ENCODE measurements around the gene MYH11.
"Not testable (repeated sequence)": the region's sequence is repeated elsewhere in the genome, so short reads cannot be mapped to it uniquely, and the experiment has no call there.

MYH11 gene

DNA sequence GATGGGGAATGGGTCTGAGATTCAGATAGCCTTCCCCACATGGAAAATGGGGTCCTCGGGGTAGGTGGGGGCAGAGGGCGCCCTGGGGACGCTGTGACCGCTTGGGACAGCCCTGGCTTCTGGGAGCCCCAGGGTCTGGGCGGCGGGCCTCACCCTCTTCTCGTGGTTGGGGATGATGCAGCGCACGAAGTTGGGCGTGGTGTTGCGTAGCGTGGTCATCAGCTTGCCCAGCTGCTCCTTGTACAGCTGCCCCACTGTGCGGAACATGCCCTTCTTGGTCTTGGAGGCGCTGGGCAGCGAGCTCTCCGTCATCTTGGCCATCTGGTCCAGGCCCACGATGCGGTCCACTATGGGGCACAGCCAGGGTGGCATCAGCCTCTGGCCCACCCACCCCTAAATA lies 106.8 kb downstream of the MYH11 start:
- H3K4me1 Mint-ChIP-seq: no peaks in the 10 kb centered on the region
- ATAC-seq (peak; percentile 8), DNase-seq (ENCODE audit: low spot score in 2 of 2) (no peak)
- H3K36me3 Mint-ChIP-seq: no peaks in the 10 kb centered on the region
- H3K4me3 Mint-ChIP-seq: no peak overlapping the region
- H3K27ac Mint-ChIP-seq: no peak overlapping the region
- H3K9me3 Mint-ChIP-seq: no peaks in the 10 kb centered on the region

DNA sequence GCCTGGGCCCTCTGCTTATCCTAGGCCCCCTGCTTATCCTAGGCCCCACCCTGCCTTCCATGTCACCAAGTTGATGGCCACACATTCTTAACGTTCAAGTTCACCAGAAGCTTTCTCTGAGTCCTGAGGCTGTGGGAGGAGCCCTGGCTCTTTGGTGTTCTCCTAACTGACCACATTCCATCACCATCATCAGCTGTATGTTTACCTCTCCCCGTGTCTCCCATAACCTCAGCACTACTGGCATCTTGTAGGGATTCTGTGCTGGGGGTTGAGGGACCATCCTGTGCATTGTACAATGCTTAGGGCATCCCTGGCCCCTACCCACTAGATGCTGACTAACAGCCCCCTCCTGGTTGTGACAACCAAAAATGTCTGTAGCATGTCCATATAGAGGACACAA lies 107.5 kb downstream of the MYH11 start:
- DNase-seq (ENCODE audit: low spot score in 2 of 2) (no peak), ATAC-seq (peak; percentile 8)
- H3K9me3 Mint-ChIP-seq: no peaks in the 10 kb centered on the region
- no peaks in the 10 kb centered on the region for H3K36me3 Mint-ChIP-seq
- no peak overlapping the region for H3K4me3 Mint-ChIP-seq
- H3K27ac Mint-ChIP-seq: peak overlapping the region; percentile 10
- H3K4me1 Mint-ChIP-seq: no peaks in the 10 kb centered on the region

DNA sequence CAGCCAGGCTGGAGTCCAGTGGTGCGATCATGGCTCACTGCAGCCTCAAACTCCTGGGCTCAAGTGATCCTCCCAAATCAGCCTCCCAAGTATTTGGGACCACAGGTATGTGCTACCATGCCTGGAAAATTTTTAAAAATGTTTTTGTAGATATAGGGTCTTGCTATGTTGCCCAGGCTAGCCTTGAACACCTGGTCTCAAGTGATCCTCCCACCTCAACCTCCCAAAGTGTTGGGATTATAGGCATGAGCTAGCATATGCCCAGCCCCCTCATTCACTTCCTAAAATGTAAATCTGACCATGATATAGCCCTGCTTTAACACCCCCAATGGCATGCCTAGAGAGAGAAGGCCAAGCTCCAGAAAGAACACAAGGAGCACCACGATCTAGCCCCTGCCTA lies 108.2 kb downstream of the MYH11 start:
- DNase-seq (ENCODE audit: low spot score in 2 of 2): no peak
- Mint-ChIP-seq H3K4me3 (no peak overlapping the region), H3K4me1 (no peaks in the 10 kb centered on the region), H3K27ac (peak overlapping the region; percentile 7), H3K36me3 (no peaks in the 10 kb centered on the region), H3K9me3 (no peaks in the 10 kb centered on the region)
- ATAC-seq: no peak

GRCh38 chr16:15747937-15748336 lies 108.9 kb downstream of the MYH11 start:
- no peaks in the 10 kb centered on the region for H3K36me3 Mint-ChIP-seq
- no peak overlapping the region for H3K4me3 Mint-ChIP-seq
- DNase-seq (ENCODE audit: low spot score in 2 of 2): no peak
- no peak for ATAC-seq
- H3K4me1 Mint-ChIP-seq: no peaks in the 10 kb centered on the region
- peak overlapping the region; percentile 7 for H3K27ac Mint-ChIP-seq
- no peaks in the 10 kb centered on the region for H3K9me3 Mint-ChIP-seq

- Mint-ChIP-seq H3K9me3 (peaks cover 5% of the 10 kb centered on the region), H3K36me3 (no peaks in the 10 kb centered on the region), H3K27ac (no peak overlapping the region), H3K4me1 (peaks cover 6% of the 10 kb centered on the region), H3K4me3 (no peak overlapping the region)
- ATAC-seq: no peak
- DNase-seq (ENCODE audit: low spot score in 2 of 2): no peak
These were observed 110.5 kb downstream of the MYH11 start for GRCh38 chr16:15746332-15746731.

DNA sequence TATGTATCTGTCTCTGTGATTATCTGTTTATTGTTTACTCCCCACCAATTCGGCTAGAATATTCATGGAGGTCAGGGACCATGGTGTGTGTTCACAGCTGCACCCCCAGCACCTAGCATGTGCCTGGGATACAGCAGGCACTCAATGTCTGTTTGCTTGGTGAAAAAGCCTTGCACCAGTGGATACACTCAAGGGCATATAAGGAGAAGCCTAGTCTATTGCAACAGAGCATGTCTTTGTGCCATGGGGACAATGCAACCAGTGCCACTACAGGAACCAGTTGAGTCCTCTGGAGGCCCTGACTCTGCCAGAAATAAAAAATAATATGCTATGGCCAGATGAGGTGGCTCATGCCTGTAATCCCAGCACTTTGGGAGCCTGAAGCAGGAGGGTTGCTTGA lies 113.2 kb downstream of the MYH11 start:
- Mint-ChIP-seq H3K9me3 (peaks cover 5% of the 10 kb centered on the region), H3K4me3 (no peak overlapping the region), H3K27ac (no peak overlapping the region), H3K4me1 (peaks cover 7% of the 10 kb centered on the region), H3K36me3 (peaks cover 7% of the 10 kb centered on the region)
- DNase-seq (ENCODE audit: low spot score in 2 of 2) (no peak), ATAC-seq (no peak)

DNA sequence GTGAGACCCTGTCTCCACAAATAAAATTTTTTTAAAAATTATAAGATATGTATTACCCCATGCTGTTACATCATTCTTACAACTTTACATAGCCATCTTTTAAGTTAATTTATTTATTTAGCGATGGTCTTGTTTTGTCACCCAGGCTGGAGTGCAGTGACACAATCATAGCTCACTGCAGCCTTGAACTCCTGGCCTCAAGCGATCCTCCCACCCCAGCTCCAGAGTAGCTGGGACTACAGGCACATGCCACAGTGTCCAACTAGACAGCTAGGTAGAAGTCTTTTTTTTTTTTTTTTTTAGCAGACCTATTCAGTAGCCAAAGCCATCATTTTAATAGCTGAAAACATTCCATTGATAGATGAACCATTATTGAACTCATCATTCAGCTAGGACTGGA lies 114.1 kb downstream of the MYH11 start:
- H3K4me1 Mint-ChIP-seq: peaks cover 7% of the 10 kb centered on the region
- no peak for ATAC-seq

GRCh38 chr16:15741207-15741871 lies 115.5 kb downstream of the MYH11 start:
- Mint-ChIP-seq H3K36me3 (peaks cover 9% of the 10 kb centered on the region), H3K9me3 (peaks cover 5% of the 10 kb centered on the region), H3K4me3 (no peak overlapping the region), H3K27ac (no peak overlapping the region), H3K4me1 (peaks cover 7% of the 10 kb centered on the region)
- DNase-seq (ENCODE audit: low spot score in 2 of 2): no peak
- no peak for ATAC-seq

More for the DNA sequence above, 114.1 kb downstream of the MYH11 start:
- Mint-ChIP-seq H3K9me3 (peaks cover 5% of the 10 kb centered on the region), H3K4me3 (no peak overlapping the region), H3K36me3 (peaks cover 9% of the 10 kb centered on the region), H3K27ac (no peak overlapping the region)
- no peak for DNase-seq (ENCODE audit: low spot score in 2 of 2)

DNA sequence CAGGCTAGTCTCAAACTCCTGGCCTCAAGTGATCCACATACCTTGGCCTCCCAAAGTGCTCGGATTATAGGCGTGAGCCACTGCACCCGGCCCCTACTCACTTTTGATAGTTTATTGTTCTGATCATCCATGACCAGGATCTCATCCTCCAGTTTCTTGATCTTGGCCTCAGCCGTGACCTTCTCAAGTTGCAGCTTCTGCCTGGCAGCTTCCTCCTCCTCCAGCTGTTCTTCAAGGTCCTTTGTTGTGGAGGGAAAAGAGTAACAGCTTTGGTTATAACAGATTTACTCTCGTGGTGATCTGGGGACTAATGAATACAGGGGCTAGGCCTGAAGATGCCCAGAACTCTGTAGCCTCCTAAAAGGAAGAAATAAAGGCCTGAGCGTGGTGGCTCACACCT lies 116.9 kb downstream of the MYH11 start:
- H3K4me1 Mint-ChIP-seq: peaks cover 7% of the 10 kb centered on the region
- H3K36me3 Mint-ChIP-seq: peaks cover 9% of the 10 kb centered on the region
- no peak overlapping the region for H3K4me3 Mint-ChIP-seq
- ATAC-seq (no peak), DNase-seq (ENCODE audit: low spot score in 2 of 2) (no peak)
- no peak overlapping the region for H3K27ac Mint-ChIP-seq
- peaks cover 5% of the 10 kb centered on the region for H3K9me3 Mint-ChIP-seq

GRCh38 chr16:15739464-15739863 lies 117.4 kb downstream of the MYH11 start:
- no peak overlapping the region for H3K4me3 Mint-ChIP-seq
- H3K9me3 Mint-ChIP-seq: peaks cover 5% of the 10 kb centered on the region
- peaks cover 9% of the 10 kb centered on the region for H3K36me3 Mint-ChIP-seq
- DNase-seq (ENCODE audit: low spot score in 2 of 2): no peak
- no peak overlapping the region for H3K27ac Mint-ChIP-seq
- no peak for ATAC-seq
- H3K4me1 Mint-ChIP-seq: peaks cover 7% of the 10 kb centered on the region

- Mint-ChIP-seq H3K4me1 (peaks cover 7% of the 10 kb centered on the region), H3K9me3 (peaks cover 5% of the 10 kb centered on the region), H3K36me3 (peaks cover 9% of the 10 kb centered on the region), H3K27ac (no peak overlapping the region), H3K4me3 (no peak overlapping the region)
- DNase-seq (ENCODE audit: low spot score in 2 of 2): no peak
- no peak for ATAC-seq
These were observed 119.6 kb downstream of the MYH11 start for GRCh38 chr16:15737140-15737644.

GRCh38 chr16:15736529-15736928 lies 120.3 kb downstream of the MYH11 start:
- DNase-seq (ENCODE audit: low spot score in 2 of 2) (no peak), ATAC-seq (no peak)
- Mint-ChIP-seq H3K27ac (no peak overlapping the region), H3K4me3 (no peak overlapping the region), H3K36me3 (peaks cover 9% of the 10 kb centered on the region), H3K9me3 (peaks cover 2% of the 10 kb centered on the region), H3K4me1 (peaks cover 2% of the 10 kb centered on the region)

GRCh38 chr16:15735610-15736009 lies 121.2 kb downstream of the MYH11 start:
- H3K9me3 Mint-ChIP-seq: no peaks in the 10 kb centered on the region
- H3K36me3 Mint-ChIP-seq: peaks cover 9% of the 10 kb centered on the region
- DNase-seq (ENCODE audit: low spot score in 2 of 2) (no peak), ATAC-seq (no peak)
- H3K27ac Mint-ChIP-seq: no peak overlapping the region
- H3K4me3 Mint-ChIP-seq: no peak overlapping the region
- no peaks in the 10 kb centered on the region for H3K4me1 Mint-ChIP-seq

DNA sequence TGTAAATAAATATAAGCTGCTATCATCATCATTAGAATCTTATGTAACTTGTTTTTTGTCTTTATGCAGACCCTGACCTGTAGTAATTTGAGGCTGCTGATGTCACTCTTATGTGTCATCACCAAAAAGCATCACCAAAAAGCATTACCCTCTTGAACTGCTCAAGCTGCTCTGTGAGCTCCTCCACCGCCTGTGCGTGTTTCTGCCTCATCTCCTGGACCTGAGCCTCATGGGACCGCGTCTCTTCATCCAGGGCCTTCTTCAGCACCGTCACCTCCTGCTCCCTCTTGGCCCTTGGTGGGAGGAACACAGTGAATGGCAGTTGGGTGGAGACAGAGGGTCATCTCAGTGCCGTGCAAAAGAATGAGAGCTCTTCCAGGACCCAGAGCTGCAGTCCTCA lies 124.4 kb downstream of the MYH11 start:
- no peak overlapping the region for H3K27ac Mint-ChIP-seq

GRCh38 chr16:15729152-15729551 lies 127.7 kb downstream of the MYH11 start:
- no peak for ATAC-seq
- Mint-ChIP-seq H3K9me3 (no peaks in the 10 kb centered on the region), H3K36me3 (peaks cover 29% of the 10 kb centered on the region), H3K4me3 (no peak overlapping the region), H3K27ac (no peak overlapping the region), H3K4me1 (no peaks in the 10 kb centered on the region)
- DNase-seq (ENCODE audit: low spot score in 2 of 2): no peak

More for the DNA sequence above, 124.4 kb downstream of the MYH11 start:
- no peak overlapping the region for H3K4me3 Mint-ChIP-seq
- no peaks in the 10 kb centered on the region for H3K4me1 Mint-ChIP-seq
- ATAC-seq: no peak
- peaks cover 5% of the 10 kb centered on the region for H3K36me3 Mint-ChIP-seq
- H3K9me3 Mint-ChIP-seq: no peaks in the 10 kb centered on the region
- no peak for DNase-seq (ENCODE audit: low spot score in 2 of 2)

DNA sequence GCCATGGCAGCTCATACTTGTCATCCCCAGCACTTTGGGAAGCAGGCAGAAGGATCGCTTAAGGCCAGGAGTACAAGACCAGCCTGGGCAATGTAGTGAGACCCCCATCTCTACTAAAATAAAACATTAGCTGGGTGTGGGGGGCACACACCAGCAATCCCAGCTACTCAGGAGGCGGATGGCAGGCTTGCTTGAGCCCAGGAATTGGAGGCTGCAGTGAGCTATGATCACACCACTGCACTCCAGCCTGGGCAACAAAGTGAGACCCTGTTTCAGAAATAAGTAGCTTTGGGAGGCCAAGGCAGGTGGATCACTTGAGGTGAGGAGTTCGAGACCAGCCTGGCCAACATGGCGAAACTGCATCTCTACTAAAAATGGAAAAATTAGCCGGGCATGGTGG lies 129.1 kb downstream of the MYH11 start:
- not testable (repeated sequence) for H3K4me3 Mint-ChIP-seq; H3K9me3 Mint-ChIP-seq; H3K4me1 Mint-ChIP-seq; DNase-seq (ENCODE audit: low spot score in 2 of 2); H3K27ac Mint-ChIP-seq; ATAC-seq
- peaks cover 36% of the 10 kb centered on the region for H3K36me3 Mint-ChIP-seq

All from stimulated activated effector memory CD8-positive, alpha-beta T cell treated with anti-CD3 and anti-CD28 coated beads, Interleukin-12 subunit alpha, Interleukin-12 subunit beta, amount 100 ng/mL, for 72 hours (primary cell).